Activated naive CD4-positive, alpha-beta T cell treated with anti-CD3 and anti-CD28 coated beads, Interleukin-2, amount 50 U/mL, for 72 hours (primary cell): ENCODE measurements around the gene EVA1A. TPM values are rescaled to one million over a fixed set of nuclear protein-coding genes. Genes with fewer than 3 reads are reported as not detected.

Experiments used
- ATAC-seq, 2 donors: fragments of 150-1000 bp; cut with Tn5 transposase; 2 replicates each; pipeline ENCODE4 v1.10.0; 2021; ENCODE audit warnings: mild to moderate bottlenecking in 2 of 2, moderate library complexity in 2 of 2
- DNase-seq, 2 donors: peaks; one replicate each; pipeline ENCODE4 v3.0.0; 2021 to 2022; ENCODE audit warnings: low spot score in 2 of 2
- H3K27ac Mint-ChIP-seq, 2 donors: one replicate each; pipeline ENCODE4 v1.8.0; 2022; ENCODE audit warnings: mild to moderate bottlenecking in 2 of 2, mixed read lengths in 2 of 2
- H3K36me3 Mint-ChIP-seq, 2 donors: one replicate each; pipeline ENCODE4 v1.8.0; 2022; ENCODE audit warnings: mixed read lengths in 2 of 2
- H3K9me3 Mint-ChIP-seq, 2 donors: one replicate each; pipeline ENCODE4 v1.8.0; 2022; ENCODE audit warnings: mixed read lengths in 2 of 2
- total RNA-seq, 2 donors: library from RNA; stranded (reverse); gene quantifications; one replicate each; pipeline ENCODE4 v1.2.3, GENCODE V29; 2022

EVA1A gene
- total RNA-seq, 2 donors from 2014 or later, result 0.72 TPM; not detected in 1

DNA sequence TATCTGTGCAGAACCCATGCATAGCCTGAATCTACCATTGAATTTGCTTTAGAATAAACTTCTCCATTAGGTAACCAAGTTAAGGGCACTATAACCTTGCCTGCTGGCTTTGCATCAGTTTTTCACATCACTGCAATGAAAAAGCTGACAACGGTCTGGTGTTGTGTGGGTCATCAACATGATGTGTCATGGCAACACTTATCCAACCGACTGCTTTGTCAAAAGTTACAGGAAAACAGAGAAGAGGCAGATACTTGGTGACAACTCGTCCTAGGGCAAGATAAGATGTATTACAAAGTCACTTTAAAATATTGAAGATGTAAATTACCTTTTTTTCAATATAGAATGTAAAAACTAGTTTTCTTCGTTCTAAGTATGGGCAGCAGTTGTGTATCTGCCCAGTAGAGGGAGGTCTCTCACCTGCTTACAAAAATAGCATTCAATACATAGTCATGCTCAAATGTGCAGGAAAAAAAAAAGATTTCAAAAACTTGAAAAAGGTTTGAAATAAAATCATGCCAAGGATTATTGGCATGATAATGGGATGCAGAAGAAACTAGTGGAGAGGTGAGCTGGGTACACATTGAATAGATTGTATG lies 96.3 kb downstream of the EVA1A start:
- Mint-ChIP-seq H3K9me3 (no peaks in the 10 kb centered on the region), H3K36me3 (no peaks in the 10 kb centered on the region), H3K27ac (no peak overlapping the region)
- DNase-seq (no peak), ATAC-seq (peak in 1 of 2 donors; percentile 54)

DNA sequence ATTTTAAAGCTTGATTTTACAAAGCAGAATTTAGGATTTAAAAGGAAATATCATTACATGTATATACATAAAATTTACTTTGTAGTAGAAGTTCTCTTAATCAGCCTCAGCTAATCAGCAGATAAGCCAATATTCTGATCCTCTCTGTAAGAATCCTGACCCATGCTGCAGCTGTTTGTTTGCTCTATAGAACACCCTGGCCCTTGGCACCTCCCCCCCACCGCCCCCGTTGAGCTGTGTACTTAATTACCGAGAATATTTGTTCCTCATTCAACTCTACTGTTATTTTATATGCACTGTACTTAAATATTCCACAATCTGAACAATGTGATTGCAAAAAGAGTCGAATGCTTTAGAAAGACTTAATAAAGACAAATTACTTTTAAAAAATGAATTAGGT lies 98.0 kb downstream of the EVA1A start:
- DNase-seq, result no peak
- H3K27ac Mint-ChIP-seq, result no peak overlapping the region
- H3K9me3 Mint-ChIP-seq, result no peaks in the 10 kb centered on the region
- no peak for ATAC-seq
- H3K36me3 Mint-ChIP-seq, result no peaks in the 10 kb centered on the region

DNA sequence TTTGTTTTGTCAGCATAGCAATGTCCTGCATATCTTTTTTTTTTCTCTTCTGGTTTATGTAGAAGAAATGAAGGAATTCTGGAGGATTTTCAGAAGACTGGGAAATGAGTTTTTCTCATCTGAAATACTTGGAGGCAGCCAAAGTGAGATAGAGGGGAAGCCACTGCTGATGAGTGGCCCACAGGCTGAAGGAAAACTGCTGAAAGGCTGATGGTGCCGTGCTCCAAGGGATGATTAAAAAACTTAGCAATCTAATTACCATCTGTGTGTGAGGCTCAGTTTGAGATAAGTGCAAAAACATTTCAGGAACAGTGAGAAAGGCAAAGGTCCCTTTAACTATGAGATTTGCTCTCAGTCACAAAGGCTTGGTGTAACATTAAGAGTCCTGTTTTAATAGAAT lies 98.5 kb downstream of the EVA1A start:
- Mint-ChIP-seq H3K36me3 (no peaks in the 10 kb centered on the region), H3K27ac (no peak overlapping the region), H3K9me3 (no peaks in the 10 kb centered on the region)
- DNase-seq, result no peak
- no peak for ATAC-seq

DNA sequence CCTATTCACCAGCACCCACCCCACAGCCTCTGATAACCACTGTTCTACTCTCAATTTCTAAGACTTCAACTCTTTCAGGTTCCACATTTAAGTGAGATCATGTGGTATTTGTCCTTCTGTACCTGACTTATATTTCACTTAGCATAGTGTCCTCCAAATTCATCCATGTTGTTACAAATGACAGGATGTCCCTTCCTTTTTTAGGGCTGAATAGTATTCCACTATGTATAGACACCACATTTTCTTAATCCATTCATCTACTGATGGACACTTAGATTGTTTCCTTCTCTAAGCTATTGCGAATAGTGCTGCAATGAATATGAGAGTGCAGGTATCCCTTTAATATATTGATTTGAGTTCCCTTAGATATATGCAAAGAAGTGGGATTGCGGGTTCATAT lies 100.1 kb downstream of the EVA1A start:
- H3K27ac Mint-ChIP-seq, result no peak overlapping the region
- no peaks in the 10 kb centered on the region for H3K9me3 Mint-ChIP-seq
- DNase-seq (no peak), ATAC-seq (no peak)
- no peaks in the 10 kb centered on the region for H3K36me3 Mint-ChIP-seq

DNA sequence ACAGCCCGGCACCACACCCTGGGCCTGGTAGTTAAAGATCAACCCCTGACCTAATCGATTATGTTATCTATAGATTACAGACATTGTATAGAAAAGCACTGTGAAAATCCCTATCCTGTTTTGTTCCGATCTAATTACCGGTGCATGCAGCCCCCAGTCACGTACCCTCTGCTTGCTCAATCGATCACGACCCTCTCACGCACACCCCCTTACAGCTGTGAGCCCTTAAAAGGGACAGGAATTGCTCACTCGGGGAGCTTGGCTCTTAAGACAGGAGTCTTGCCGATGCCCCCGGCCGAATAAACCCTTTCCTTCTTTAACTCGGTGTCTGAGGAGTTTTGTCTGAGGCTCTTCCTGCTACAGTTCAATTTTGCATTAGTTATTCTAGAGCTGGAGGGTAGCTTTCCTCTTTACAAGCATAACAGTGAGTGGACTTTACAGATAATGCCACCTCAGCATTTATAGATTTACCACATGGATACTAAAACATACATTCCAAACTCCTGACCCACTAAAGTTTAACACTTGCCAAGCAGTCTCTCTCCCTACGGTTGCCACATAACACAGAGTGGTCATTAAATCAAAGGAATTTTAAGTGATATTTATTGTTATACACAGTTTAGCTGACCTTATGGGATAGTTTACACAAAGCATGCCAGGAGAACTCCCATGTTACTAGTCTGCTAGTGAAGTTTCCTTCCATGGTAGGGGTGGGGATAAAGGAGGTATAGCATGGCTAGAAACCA lies 101.0 kb downstream of the EVA1A start:
- H3K27ac Mint-ChIP-seq, result no peak overlapping the region
- DNase-seq, result no peak
- H3K9me3 Mint-ChIP-seq, result no peaks in the 10 kb centered on the region
- ATAC-seq, result no peak
- no peaks in the 10 kb centered on the region for H3K36me3 Mint-ChIP-seq

DNA sequence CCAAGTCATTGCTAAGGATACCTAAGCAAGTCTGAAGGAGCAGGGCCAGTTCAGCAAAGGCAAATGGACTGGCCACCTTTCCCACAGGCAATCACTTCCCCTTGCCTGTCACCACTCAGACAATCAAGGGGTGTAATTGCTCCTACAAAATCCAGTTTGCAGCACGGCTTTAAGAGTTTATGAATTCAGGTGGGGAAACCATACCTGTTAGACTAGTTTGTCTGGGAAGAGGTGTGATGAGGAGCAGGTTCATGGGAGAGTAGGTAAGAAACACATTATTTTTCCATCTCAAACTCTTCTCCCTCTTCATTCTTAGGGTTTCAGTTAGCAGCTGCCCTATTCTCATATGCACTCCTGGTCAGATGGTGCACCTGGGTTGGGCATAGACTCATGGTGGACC lies 102.5 kb downstream of the EVA1A start:
- ATAC-seq, result no peak
- Mint-ChIP-seq H3K9me3 (no peaks in the 10 kb centered on the region), H3K36me3 (no peaks in the 10 kb centered on the region), H3K27ac (no peak overlapping the region)
- no peak for DNase-seq

DNA sequence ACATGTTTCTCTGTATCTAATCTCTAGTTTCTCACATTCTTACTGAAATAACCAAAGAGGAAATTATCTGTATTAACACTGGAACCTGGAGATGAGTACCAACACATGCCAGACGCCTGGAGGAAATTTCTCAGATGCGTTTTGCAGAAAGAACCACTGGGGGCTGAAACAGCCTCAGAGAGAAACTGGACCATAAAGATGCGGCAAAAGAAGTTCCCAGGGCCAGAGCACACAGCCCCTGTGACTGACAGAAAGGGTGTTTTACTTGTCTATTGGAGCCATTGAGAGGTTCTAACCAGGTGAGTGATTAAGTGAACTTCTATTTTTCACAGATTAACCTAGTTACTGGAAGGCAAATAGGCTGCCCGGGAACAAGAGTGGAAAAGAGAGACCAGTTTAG lies 103.9 kb downstream of the EVA1A start:
- no peak overlapping the region for H3K27ac Mint-ChIP-seq
- no peaks in the 10 kb centered on the region for H3K36me3 Mint-ChIP-seq
- no peaks in the 10 kb centered on the region for H3K9me3 Mint-ChIP-seq
- ATAC-seq, result no peak
- DNase-seq, result no peak

DNA sequence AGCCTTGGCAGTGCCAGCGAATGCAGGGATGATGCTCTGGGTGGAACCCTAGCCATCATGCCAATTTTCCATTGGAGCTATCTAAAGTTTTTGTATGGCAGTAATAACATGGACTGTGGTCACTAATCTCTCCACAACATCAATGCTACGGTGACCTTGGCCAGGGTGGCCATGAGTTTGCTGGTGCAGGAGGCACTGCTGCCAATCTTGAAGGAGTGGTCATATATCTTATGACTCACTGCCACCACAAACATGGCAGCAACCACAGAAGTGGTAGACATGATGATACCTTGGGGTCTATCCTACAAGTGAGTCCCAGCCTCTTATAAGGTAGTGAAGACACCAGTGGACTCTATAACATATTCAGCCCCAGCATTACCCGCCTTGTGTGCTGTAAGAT lies 104.6 kb downstream of the EVA1A start:
- no peaks in the 10 kb centered on the region for H3K9me3 Mint-ChIP-seq
- DNase-seq (no peak), ATAC-seq (no peak)
- H3K36me3 Mint-ChIP-seq, result no peaks in the 10 kb centered on the region
- no peak overlapping the region for H3K27ac Mint-ChIP-seq

DNA sequence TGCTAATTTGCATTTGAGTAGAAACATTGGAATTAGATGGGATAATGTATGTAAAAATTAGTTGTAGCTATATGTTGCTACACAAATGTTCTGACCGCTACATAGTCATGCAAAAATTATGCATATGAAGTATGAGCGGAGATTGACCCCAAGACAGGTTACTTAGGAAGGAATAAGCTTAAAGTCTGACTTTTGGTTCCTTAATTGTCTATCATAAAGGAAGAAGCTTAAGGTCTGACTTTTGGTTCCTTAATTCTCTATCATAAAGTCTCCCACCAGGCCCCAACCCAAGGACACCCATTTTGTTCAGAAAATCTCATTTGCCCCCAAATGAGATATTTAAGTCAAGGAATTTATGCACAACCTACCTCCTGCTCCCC lies 106.5 kb downstream of the EVA1A start:
- Mint-ChIP-seq H3K36me3 (no peaks in the 10 kb centered on the region), H3K9me3 (no peaks in the 10 kb centered on the region), H3K27ac (no peak overlapping the region)
- DNase-seq (no peak), ATAC-seq (no peak)

DNA sequence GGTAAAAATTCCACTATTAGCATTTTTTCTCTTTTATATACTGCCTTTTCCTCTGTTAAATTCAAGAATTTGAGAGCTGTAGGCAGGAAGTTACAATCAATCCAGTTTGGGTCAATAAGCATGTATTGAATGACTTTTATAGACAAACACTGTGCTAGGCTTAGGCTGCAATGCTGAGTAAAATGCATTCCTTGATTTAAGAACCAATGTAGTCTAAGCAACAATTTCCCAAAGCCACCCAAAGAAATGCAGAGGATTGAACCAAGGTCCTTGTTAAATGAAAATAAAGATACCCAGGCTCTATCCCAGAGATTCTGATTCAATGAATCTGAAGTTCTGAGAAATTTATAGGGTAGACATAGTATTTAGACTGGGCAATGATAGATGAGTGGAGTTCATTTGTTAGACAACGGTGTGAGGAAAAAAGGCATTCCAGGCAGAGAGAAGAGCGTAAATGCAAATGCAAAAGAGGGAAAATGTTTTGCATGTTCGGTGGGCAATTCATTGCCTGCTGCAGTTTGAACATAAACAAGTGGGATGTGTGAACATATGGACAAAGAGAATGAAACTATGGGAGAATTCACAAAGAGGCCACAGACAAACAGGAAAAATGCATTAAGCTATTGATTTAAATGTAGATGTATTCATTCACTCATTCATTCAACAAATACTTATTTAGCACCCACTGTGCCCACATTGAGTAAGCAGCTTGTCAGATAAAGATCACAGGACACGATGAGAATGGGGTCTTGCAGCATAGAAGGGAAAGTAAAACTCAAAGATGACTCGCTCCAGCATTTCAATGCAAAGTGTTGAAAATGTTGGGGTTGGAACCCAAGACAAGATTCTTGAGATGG lies 107.1 kb downstream of the EVA1A start:
- DNase-seq, result no peak
- Mint-ChIP-seq H3K27ac (no peak overlapping the region), H3K36me3 (no peaks in the 10 kb centered on the region), H3K9me3 (peaks cover 0 to 4% of the 10 kb centered on the region in 2 donors)
- no peak for ATAC-seq

DNA sequence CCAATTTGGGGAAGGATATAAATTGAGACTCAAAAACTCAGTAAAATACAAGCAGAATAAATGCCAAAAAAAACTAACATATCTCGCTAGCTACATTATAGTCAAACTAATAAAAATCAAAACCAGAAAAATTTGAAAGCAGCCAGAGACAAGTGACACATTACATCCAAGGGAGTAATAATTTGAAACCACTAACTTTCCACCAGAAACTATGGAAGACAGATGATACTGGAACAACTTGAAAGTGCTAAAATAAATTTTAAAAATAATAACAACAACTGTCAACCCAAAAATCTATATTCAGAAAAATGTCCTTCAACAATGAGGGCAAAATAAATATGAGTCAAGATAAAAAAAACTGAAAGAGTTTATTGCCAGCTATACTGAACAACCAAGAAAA lies 110.7 kb downstream of the EVA1A start:
- Mint-ChIP-seq H3K27ac (no peak overlapping the region), H3K36me3 (no peaks in the 10 kb centered on the region), H3K9me3 (peaks cover 0 to 6% of the 10 kb centered on the region in 2 donors)
- no peak for DNase-seq
- ATAC-seq, result no peak

DNA sequence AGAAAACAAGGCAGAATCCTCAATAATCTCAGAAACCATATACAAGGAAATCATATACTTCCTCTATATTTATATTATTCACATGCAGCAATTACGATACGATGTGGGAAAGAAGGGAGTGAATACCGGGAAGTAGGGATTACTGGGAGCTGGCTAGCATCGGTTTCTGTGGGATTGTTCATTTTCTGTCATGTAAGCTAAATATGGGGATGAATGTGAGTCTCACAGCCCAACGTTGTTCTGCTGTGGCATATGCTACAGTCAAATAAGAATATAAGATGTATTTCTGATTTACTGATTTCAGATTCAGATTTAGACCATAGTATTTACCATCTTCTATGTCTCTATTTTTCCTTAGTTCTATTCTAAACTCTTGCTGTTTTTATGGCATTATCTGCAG lies 113.6 kb downstream of the EVA1A start:
- no peak for ATAC-seq
- Mint-ChIP-seq H3K9me3 (peaks cover 0 to 6% of the 10 kb centered on the region in 2 donors), H3K36me3 (no peaks in the 10 kb centered on the region), H3K27ac (no peak overlapping the region)
- DNase-seq, result no peak

Other genes with a start within 250 kb of the EVA1A start
- 10 to 100 TPM; 39.2 to 56.4 TPM for gene MRPL19, start 85.8 kb upstream of the EVA1A start, total RNA-seq
- 10 to 100 TPM; 24.8 to 27.3 TPM for gene GCFC2, start 150.0 kb upstream of the EVA1A start, total RNA-seq